ENCODE data around the gene ACOXL. TPM values are rescaled to one million over a fixed set of nuclear protein-coding genes. Genes with fewer than 3 reads are reported as not detected.

ACOXL gene
- total RNA-seq, 1 donor from 2014 or later = 0.23 TPM

DNA sequence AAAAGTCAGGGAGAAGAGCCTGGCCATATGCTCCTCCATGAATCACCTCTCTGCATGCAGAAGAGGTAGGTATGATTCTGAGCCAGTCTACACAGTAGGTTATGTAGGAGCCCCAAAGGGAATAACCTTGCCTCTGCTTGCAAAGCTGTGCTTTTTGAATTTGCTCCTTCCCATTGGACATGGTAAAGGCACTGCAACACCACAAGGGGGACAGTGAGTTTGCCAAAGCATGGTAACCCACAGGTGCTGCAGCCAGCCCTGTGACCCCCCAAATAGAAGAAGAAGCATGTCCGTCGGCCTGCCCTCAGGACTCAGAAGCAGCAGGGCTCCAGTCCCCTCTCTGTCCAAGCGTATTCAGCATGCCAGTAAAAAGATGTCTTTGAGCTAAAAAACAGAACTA is 337.3 kb downstream of the ACOXL start:
- FAIRE-seq = no peak
- Histone ChIP-seq H3K9ac (ENCODE audit: low read length) (no peak overlapping the region), H3K4me1 (ENCODE audit: insufficient read depth, low read length) (peaks cover 23% of the 10 kb centered on the region), H4K20me1 (ENCODE audit: insufficient read depth, low read length) (no peaks in the 10 kb centered on the region), H2AFZ (ENCODE audit: low read depth, low read length) (no peak overlapping the region), H3K4me2 (ENCODE audit: low read length) (no peak overlapping the region), H3K79me2 (ENCODE audit: insufficient read depth, low read length) (no peaks in the 10 kb centered on the region), H3K27me3 (ENCODE audit: insufficient read depth, low read length) (peaks cover 4% of the 10 kb centered on the region), H3K4me3 (ENCODE audit: insufficient read depth, low read depth, low read length) (no peak overlapping the region), H3K9me3 (ENCODE audit: insufficient read depth, low read depth, low read length) (no peaks in the 10 kb centered on the region), H3K27ac (ENCODE audit: low read depth, low read length) (no peak overlapping the region), H3K36me3 (ENCODE audit: insufficient read depth, low read length) (no peaks in the 10 kb centered on the region)
- TF ChIP-seq EZH2 (IDR thresholded peaks at IDR 0.05; ENCODE audit: insufficient read depth, low read length) (no peak), CTCF (IDR thresholded peaks at IDR 0.05; ENCODE audit: insufficient read depth, low read depth, low read length) (no peak)
- Mint-ChIP-seq H3K9me3 (ENCODE audit: unreplicated experiment) (peaks cover 2% of the 10 kb centered on the region), H3K4me1 (ENCODE audit: low read depth, unreplicated experiment) (peaks cover 11% of the 10 kb centered on the region), H3K4me3 (ENCODE audit: unreplicated experiment) (no peak overlapping the region), H3K27me3 (ENCODE audit: low read depth, unreplicated experiment) (peaks cover 4% of the 10 kb centered on the region), H3K36me3 (ENCODE audit: low read depth, unreplicated experiment) (no peaks in the 10 kb centered on the region), H3K27ac (ENCODE audit: unreplicated experiment) (no peak overlapping the region)
- DNase-seq (ENCODE audit: low read depth) = no peak

- H3K4me3 ChIP-seq (ENCODE audit: insufficient read depth, low read depth, low read length) = peak overlapping the region; percentile 14
Measured at GRCh38 chr2:111071600-111072171, 339.3 kb downstream of the ACOXL start.

More at GRCh38 chr2:111071600-111072171, 339.3 kb downstream of the ACOXL start:
- peak overlapping the region; percentile 25 for H2AFZ ChIP-seq (ENCODE audit: low read depth, low read length)
- H3K27me3 Mint-ChIP-seq (ENCODE audit: low read depth, unreplicated experiment) = peaks cover 4% of the 10 kb centered on the region
- no peak for TF ChIP-seq EZH2 (IDR thresholded peaks at IDR 0.05; ENCODE audit: insufficient read depth, low read length)
- no peak for TF ChIP-seq CTCF (IDR thresholded peaks at IDR 0.05; ENCODE audit: insufficient read depth, low read depth, low read length)
- peaks cover 11% of the 10 kb centered on the region for H3K4me1 Mint-ChIP-seq (ENCODE audit: low read depth, unreplicated experiment)
- FAIRE-seq = peak; percentile 55
- peak overlapping the region; percentile 55 for H3K9ac ChIP-seq (ENCODE audit: low read length)
- H3K4me3 Mint-ChIP-seq (ENCODE audit: unreplicated experiment) = no peak overlapping the region
- H3K27ac ChIP-seq (ENCODE audit: low read depth, low read length) = peak overlapping the region; percentile 83
- H3K36me3 ChIP-seq (ENCODE audit: insufficient read depth, low read length) = no peaks in the 10 kb centered on the region
- H3K4me2 ChIP-seq (ENCODE audit: low read length) = peak overlapping the region; percentile 64
- H3K4me1 ChIP-seq (ENCODE audit: insufficient read depth, low read length) = peaks cover 23% of the 10 kb centered on the region
- H3K9me3 ChIP-seq (ENCODE audit: insufficient read depth, low read depth, low read length) = no peaks in the 10 kb centered on the region
- H3K27me3 ChIP-seq (ENCODE audit: insufficient read depth, low read length) = peaks cover 4% of the 10 kb centered on the region
- peaks cover 5% of the 10 kb centered on the region for H3K9me3 Mint-ChIP-seq (ENCODE audit: unreplicated experiment)
- no peaks in the 10 kb centered on the region for H4K20me1 ChIP-seq (ENCODE audit: insufficient read depth, low read length)
- H3K36me3 Mint-ChIP-seq (ENCODE audit: low read depth, unreplicated experiment) = no peaks in the 10 kb centered on the region
- peak; percentile 80 for DNase-seq (ENCODE audit: low read depth)
- peak overlapping the region; percentile 38 for H3K27ac Mint-ChIP-seq (ENCODE audit: unreplicated experiment)
- no peaks in the 10 kb centered on the region for H3K79me2 ChIP-seq (ENCODE audit: insufficient read depth, low read length)

All from astrocyte (in vitro differentiated cells and primary cell).